Panc1 (cell line): ENCODE results near the gene CCDC167.

ENCODE experiments used
- POLR2AphosphoS5 ChIP-seq: IDR thresholded peaks from 2 replicates; pipeline ENCODE4 v1.6.1; 2012; ENCODE audit warnings: mild to moderate bottlenecking, low read depth, low read length, moderate library complexity
- TF ChIP-seq, protein P1 (sequence below), 2 experiments: IDR thresholded peaks; 2 replicates each; pipeline ENCODE4 v1.6.1; 2011 to 2012; ENCODE audit warnings: low read depth in 2 of 2, control low read depth in 1 of 2, low read length in 1 of 2, mild to moderate bottlenecking in 1 of 2, moderate library complexity in 1 of 2; ENCODE audit not compliant: insufficient read depth in 1 of 2

GRCh38 chr6:37493661-37493995 lies 6.1 kb downstream of the CCDC167 start:
- TF ChIP-seq, protein P1, sequence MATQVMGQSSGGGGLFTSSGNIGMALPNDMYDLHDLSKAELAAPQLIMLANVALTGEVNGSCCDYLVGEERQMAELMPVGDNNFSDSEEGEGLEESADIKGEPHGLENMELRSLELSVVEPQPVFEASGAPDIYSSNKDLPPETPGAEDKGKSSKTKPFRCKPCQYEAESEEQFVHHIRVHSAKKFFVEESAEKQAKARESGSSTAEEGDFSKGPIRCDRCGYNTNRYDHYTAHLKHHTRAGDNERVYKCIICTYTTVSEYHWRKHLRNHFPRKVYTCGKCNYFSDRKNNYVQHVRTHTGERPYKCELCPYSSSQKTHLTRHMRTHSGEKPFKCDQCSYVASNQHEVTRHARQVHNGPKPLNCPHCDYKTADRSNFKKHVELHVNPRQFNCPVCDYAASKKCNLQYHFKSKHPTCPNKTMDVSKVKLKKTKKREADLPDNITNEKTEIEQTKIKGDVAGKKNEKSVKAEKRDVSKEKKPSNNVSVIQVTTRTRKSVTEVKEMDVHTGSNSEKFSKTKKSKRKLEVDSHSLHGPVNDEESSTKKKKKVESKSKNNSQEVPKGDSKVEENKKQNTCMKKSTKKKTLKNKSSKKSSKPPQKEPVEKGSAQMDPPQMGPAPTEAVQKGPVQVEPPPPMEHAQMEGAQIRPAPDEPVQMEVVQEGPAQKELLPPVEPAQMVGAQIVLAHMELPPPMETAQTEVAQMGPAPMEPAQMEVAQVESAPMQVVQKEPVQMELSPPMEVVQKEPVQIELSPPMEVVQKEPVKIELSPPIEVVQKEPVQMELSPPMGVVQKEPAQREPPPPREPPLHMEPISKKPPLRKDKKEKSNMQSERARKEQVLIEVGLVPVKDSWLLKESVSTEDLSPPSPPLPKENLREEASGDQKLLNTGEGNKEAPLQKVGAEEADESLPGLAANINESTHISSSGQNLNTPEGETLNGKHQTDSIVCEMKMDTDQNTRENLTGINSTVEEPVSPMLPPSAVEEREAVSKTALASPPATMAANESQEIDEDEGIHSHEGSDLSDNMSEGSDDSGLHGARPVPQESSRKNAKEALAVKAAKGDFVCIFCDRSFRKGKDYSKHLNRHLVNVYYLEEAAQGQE (IDR thresholded peaks at IDR 0.05; ENCODE audit: insufficient read depth in 1 of 2, low read depth in 2 of 2, low read length in 1 of 2) = no peak
- no peak for TF ChIP-seq POLR2AphosphoS5
